ENCODE measurements around the gene AEBP1.

GRCh38 chr7:44073664-44074348 lies 30.3 kb upstream of the AEBP1 start:
- no peak for TF ChIP-seq CTCF (conservative IDR thresholded peaks at IDR 0.05; ENCODE audit: low read depth in 2 of 2)
- no peak for TF ChIP-seq EZH2phosphoT487 (IDR thresholded peaks at IDR 0.05; ENCODE audit: unreplicated experiment)
- TF ChIP-seq POLR2AphosphoS5 (IDR thresholded peaks at IDR 0.05; ENCODE audit: low read depth) = no peak
- no peak for TF ChIP-seq EZH2 (IDR thresholded peaks at IDR 0.05; ENCODE audit: low read depth, unreplicated experiment)
- TF ChIP-seq STAT1 (IDR thresholded peaks at IDR 0.05; ENCODE audit: unreplicated experiment) = no peak
- no peak for TF ChIP-seq ETS1 (IDR thresholded peaks at IDR 0.05)
- TF ChIP-seq ZNF331 (CRISPR knock-in tag; IDR thresholded peaks at IDR 0.05; ENCODE audit: low read depth) = no peak
- no peak for TF ChIP-seq REST (IDR thresholded peaks at IDR 0.05; ENCODE audit: unreplicated experiment)
- TF ChIP-seq ZNF462 (CRISPR knock-in tag; IDR thresholded peaks at IDR 0.05) = no peak
- no peak for TF ChIP-seq NANOG (IDR thresholded peaks at IDR 0.05; ENCODE audit: borderline replicate concordance)
